Sigmoid colon (tissue), 4 donors: ENCODE results near the gene HS6ST2.

Experiments
- EP300 ChIP-seq, 4 donors: sonication (generic); formaldehyde crosslinking; IDR thresholded peaks; one replicate each; pipeline ENCODE4 v1.6.1; 2017; ENCODE audit warnings: antibody characterized with exemption in 4 of 4
- POLR2A ChIP-seq, 2 donors: fragments of 450-650 bp; IDR thresholded peaks; one replicate each; pipeline ENCODE4 v1.6.1; 2016; ENCODE audit warnings: antibody characterized with exemption in 2 of 2, mild to moderate bottlenecking in 2 of 2, moderate library complexity in 2 of 2
- TF ChIP-seq, protein P1 (sequence below), 4 experiments: fragments of 450-650 bp in 3 of 4; fragments of 200-600 bp in 1 of 4; IDR thresholded peaks; one replicate each; pipeline ENCODE4 v1.5.1; 2016 to 2019; ENCODE audit warnings: antibody characterized with exemption in 4 of 4, mild to moderate bottlenecking in 3 of 4, moderate library complexity in 2 of 4

DNA sequence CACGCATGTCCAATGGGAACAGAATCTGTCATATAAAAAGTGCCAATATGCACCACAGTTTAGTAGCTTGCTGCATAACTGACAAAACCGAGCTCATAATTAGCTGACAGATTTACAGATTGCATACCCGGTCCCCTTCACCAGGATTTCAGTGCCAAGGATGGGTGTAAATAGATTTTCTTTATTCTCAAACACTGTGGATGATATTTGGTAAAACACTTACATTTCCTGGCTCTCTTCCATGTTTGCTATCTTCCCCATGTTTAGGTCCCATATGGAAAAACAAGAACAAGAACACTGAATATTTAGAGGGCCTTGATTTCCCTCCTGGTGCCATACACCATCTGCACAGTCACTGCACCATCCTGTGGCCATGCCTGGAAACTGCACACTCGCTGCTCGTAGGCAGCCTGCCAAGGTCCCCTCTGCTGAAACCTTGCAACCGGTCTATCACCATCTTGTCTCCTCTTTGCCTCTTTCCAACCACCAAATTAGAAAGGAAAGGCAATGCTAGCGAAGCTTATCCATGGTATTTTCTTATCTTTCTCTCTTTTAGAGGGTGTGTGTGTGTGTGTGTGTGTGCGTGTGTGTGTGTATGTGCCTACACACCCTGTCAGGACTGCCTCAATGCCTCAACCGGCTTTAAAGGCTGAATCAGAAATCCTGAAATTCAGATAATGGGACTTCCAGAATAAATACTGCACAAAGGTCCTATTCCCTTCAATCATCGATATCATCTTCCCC, 345.4 kb downstream of the HS6ST2 start:
- TF ChIP-seq, protein P1, sequence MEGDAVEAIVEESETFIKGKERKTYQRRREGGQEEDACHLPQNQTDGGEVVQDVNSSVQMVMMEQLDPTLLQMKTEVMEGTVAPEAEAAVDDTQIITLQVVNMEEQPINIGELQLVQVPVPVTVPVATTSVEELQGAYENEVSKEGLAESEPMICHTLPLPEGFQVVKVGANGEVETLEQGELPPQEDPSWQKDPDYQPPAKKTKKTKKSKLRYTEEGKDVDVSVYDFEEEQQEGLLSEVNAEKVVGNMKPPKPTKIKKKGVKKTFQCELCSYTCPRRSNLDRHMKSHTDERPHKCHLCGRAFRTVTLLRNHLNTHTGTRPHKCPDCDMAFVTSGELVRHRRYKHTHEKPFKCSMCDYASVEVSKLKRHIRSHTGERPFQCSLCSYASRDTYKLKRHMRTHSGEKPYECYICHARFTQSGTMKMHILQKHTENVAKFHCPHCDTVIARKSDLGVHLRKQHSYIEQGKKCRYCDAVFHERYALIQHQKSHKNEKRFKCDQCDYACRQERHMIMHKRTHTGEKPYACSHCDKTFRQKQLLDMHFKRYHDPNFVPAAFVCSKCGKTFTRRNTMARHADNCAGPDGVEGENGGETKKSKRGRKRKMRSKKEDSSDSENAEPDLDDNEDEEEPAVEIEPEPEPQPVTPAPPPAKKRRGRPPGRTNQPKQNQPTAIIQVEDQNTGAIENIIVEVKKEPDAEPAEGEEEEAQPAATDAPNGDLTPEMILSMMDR (IDR thresholded peaks at IDR 0.05): peak in 2 of 4 experiments; percentile 15 to 29
- TF ChIP-seq POLR2A (IDR thresholded peaks at IDR 0.05): no peak
- no peak for TF ChIP-seq EP300 (IDR thresholded peaks at IDR 0.05)
